Measurements from ENCODE around the gene OTUD3.

DNA sequence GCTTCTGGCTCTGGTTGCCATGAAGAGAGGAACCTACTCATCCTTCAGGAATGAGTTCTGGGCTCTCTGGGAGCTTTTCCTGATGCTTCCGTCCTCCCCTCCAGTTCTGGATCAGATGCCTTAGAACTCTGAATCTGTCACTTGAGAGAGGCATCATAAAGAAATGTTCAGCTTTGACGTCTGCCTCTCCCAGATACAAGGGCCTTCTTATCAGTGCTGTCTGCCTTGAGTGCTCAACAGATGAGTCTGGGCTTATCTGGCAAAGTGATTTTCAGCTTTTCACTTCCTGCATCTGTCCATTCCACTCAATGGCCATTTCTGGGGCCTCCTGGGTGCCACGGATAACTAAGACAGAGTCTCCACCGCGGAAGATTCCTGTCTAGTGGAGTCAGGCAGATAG, 12.3 kb upstream of the OTUD3 start:
- TF ChIP-seq CTCF (IDR thresholded peaks at IDR 0.05) = no peak
- TF ChIP-seq ZFX (IDR thresholded peaks at IDR 0.05; ENCODE audit: borderline replicate concordance) = no peak

Measured in 22Rv1 (cell line).